Measurements from ENCODE around the gene ZNF423.

DNA sequence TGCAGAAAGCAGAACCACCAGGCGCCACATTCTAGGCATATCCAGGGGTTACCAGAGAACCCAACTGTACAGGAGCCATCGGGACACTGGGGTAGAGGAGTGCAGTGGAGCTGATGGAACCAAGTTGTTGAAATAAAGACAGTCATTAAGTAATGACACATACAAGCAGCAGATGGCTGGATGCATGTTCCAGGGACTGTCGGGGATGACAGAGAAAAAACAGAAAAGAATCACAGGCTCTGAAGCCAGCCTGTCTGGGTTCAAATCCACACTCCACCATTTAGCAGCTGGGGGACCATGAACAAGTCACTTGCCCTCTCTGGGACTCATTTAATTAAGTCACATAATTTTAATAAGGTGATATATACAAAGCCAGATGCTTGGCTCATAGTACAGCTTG, 117.1 kb downstream of the ZNF423 start:
- TF ChIP-seq TAF1 (IDR thresholded peaks at IDR 0.05; ENCODE audit: borderline replicate concordance, insufficient read depth, low read length) (no peak), POLR2AphosphoS5 (IDR thresholded peaks at IDR 0.05; ENCODE audit: low read depth, low read length) (no peak), SIN3A (IDR thresholded peaks at IDR 0.05; ENCODE audit: borderline replicate concordance, insufficient read depth, low read length) (no peak)
- TF ChIP-seq, protein P1, sequence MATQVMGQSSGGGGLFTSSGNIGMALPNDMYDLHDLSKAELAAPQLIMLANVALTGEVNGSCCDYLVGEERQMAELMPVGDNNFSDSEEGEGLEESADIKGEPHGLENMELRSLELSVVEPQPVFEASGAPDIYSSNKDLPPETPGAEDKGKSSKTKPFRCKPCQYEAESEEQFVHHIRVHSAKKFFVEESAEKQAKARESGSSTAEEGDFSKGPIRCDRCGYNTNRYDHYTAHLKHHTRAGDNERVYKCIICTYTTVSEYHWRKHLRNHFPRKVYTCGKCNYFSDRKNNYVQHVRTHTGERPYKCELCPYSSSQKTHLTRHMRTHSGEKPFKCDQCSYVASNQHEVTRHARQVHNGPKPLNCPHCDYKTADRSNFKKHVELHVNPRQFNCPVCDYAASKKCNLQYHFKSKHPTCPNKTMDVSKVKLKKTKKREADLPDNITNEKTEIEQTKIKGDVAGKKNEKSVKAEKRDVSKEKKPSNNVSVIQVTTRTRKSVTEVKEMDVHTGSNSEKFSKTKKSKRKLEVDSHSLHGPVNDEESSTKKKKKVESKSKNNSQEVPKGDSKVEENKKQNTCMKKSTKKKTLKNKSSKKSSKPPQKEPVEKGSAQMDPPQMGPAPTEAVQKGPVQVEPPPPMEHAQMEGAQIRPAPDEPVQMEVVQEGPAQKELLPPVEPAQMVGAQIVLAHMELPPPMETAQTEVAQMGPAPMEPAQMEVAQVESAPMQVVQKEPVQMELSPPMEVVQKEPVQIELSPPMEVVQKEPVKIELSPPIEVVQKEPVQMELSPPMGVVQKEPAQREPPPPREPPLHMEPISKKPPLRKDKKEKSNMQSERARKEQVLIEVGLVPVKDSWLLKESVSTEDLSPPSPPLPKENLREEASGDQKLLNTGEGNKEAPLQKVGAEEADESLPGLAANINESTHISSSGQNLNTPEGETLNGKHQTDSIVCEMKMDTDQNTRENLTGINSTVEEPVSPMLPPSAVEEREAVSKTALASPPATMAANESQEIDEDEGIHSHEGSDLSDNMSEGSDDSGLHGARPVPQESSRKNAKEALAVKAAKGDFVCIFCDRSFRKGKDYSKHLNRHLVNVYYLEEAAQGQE (IDR thresholded peaks at IDR 0.05; ENCODE audit: insufficient read depth in 1 of 2, low read depth in 2 of 2, low read length in 2 of 2): no peak

Data from PFSK-1 (cell line).